GM21515 (cell line): Measurements from ENCODE around the gene STK11.

Source experiments
- ATAC-seq: cut with Tn5 transposase; IDR thresholded peaks from one replicate; pipeline ENCODE4 v1.9.1; 2021; ENCODE audit not compliant: unreplicated experiment

STK11 gene

GRCh38 chr19:1224047-1224825 lies 18.7 kb downstream of the STK11 start:
- ATAC-seq = no peak

GRCh38 chr19:1224847-1225246 lies 19.3 kb downstream of the STK11 start:
- ATAC-seq = no peak

DNA sequence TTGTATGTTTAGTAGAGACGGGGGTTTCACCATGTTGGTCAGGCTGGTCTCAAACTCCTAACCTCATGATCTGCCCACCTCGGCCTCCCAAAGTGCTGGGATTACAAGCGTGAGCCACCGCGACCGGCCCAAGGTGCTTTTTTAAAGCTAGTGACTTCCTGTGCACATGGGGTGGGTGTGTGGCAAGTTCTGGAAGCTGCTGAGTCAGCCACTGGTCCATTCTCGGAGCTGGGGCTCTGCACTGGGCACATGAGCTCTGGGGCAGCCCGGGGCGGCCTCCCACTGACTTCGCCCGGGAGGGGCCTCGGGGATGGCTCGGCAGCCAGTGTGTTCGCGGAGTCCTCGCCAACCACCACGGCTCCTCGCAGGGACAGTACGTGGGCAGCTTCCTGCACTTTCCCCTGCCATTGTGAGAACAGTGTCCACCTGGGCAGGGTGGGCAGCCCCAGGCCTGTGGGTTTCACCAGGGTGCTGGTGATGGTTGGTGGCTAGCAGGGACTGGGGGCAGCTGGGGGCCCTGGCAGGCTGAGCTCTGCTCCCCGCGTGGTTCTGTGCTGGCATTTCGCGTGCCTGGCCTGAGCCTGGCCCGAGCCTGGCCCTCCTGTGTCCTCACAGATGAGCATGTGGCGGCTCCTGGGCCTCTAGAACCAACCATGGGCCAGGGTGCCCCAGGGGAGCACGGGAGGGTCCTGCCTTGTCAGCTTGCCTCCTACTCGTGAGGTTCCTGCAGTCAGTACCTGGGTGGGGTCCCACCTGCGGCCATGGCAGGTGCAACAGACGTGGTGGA lies 20.1 kb downstream of the STK11 start:
- no peak for ATAC-seq

DNA sequence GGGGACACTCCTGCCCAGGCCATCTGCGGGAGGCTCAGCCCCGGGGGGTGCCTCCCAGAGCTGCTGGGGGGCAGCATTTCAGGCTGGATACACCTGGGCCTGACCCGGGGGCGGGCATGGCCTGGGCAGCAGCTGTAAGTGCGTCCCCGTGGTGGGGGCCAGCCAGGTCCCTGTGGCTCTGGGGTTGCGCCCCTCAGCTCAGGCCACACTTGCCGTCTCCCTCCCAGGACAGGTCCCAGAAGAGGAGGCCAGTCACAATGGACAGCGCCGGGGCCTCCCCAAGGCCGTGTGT lies 20.6 kb downstream of the STK11 start:
- ATAC-seq = no peak

GRCh38 chr19:1226522-1227303 lies 21.1 kb downstream of the STK11 start:
- no peak for ATAC-seq

GRCh38 chr19:1227304-1228054 lies 21.9 kb downstream of the STK11 start:
- ATAC-seq = no peak

DNA sequence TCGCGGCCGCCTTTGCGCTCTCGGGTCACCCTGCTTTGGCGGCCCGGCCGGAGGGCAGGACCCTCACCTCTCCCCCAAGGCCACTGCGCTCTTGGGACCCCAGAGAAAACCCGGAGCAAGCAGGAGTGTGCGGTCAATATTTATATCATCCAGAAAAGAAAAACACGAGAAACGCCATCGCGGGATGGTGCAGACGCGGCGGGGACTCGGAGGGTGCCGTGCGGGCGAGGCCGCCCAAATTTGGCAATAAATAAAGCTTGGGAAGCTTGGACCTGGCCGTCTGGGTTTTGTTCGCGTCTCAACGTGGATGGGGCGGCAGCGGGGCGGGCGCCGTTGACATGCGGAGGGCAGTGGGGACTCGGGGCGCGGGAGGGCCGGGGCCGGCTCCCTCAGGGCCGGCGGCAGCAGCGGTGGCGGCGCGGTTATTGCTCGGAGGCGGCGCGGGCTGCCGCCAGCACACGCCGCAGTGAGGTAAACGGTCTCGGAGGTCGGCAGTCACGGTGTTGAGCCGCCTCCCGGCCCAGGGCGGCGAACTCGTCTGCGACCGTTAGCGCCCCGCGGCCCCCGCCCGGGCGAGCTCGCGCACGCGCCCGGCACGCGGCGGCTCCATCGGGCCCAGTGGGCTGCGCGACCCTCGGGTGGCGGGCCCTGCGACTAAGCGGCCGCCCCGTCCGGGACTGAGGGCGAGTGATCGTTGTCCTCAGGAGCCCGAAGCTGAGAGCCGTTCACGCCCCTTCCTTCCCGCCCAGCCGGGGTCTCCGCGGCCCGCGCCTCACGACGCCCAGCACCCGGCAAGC lies 22.8 kb downstream of the STK11 start:
- ATAC-seq = no peak

GRCh38 chr19:1229056-1229923 lies 23.7 kb downstream of the STK11 start:
- no peak for ATAC-seq

- ATAC-seq = no peak
These were observed 24.6 kb downstream of the STK11 start for GRCh38 chr19:1229924-1230782.

- no peak for ATAC-seq
These were observed 25.4 kb downstream of the STK11 start for GRCh38 chr19:1230783-1231489.

DNA sequence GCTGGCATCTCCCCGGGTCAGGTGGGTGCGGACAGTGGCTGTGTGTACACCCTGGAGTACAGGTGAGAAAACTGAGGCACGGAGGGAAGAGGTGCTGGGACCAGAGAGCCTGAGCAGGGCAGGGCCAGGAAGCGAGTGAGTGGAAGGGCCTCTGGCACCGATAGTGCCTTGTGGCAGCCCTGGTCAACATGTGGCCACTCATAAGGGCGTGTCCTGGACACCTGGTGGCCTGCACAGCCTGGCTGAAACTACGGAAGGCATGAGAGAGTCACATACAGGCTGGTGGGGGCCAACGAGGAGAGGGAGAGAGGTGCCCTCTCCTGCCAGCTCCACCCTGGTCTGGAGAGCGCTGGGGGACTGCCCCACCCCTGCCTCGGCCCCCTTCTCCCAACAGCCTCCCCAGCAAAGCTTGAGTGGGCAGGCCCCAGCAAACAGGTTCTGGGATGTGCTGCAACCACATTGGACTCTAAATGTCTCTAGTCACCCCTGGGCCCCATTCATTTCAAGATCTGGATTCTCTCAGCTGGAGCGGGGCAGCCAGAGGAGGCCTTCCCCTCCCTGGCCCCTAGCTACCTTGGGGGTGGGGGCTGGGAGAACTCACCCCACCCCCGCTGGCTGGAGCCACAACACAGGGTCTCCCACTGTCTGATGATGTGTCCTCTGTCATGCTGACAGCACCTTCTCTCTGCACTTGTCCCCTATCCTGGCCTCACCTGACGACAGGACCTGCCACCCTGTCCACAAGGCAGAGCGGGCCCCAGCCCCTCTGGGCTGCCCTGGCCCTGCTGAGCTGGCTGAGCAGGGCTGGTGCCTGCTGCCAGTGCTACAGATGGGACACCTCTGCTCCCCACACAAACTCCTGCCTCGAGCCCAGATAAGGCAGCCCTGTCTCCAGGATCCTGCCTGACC lies 26.4 kb downstream of the STK11 start:
- ATAC-seq = no peak

DNA sequence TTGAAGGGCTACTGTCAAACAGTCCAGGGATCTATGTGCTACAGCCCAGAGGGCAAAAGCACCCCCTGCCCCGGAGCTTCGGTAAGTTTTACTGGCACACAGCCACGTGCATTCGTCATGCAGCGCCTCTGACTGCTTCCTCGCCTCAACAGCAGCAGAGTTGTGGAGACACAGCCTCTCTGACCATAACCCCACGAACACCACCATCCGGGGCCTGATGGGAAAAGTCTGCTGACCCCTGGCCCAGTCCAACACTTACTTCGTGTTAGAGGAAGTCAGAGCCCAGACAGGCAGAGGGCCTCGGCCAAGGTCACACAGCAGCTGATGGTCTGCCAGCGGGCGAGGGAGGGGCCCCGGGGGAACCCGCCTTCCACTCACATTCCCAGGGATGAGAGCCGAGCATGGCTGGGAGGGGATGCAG lies 27.1 kb downstream of the STK11 start:
- ATAC-seq = no peak

DNA sequence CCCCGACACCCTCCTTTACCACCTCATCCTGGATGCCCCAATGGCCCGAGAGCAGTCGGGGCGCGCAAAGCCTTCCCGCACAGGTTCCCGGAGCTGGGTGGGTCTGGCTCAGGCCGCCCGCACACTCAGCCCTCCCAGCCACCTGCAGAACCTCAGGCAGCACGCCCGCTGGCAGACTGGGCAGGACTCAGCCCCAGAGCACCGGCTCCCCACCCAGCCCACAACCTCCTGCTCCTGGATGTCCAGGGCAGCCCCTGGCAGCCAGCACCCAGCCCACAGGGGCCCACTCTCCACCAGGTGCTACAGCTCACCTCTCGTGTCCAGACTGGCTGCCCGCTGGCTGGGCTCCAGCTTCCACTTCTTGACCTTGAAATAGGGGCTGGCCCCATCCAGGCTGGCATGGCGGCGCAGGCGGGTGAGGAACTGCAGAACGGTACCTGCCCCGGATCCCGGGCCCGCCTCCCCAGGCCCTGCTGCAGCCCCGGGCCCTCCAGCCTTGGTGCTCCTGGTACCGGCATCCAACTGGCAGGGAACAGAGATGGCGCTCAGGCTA lies 27.6 kb downstream of the STK11 start:
- ATAC-seq = no peak

GRCh38 chr19:1234051-1234954 lies 28.7 kb downstream of the STK11 start:
- no peak for ATAC-seq

GRCh38 chr19:1234955-1235380 lies 29.4 kb downstream of the STK11 start:
- no peak for ATAC-seq
